ENCODE results near the gene SLC25A19.
A peak's percentile ranks its signal among the peaks of the same experiment; 100 is the strongest.

GRCh38 chr17:75270966-75271232, 18.3 kb downstream of the SLC25A19 start, which contains the start of gene MIF4GD:
- TF ChIP-seq, protein P1, sequence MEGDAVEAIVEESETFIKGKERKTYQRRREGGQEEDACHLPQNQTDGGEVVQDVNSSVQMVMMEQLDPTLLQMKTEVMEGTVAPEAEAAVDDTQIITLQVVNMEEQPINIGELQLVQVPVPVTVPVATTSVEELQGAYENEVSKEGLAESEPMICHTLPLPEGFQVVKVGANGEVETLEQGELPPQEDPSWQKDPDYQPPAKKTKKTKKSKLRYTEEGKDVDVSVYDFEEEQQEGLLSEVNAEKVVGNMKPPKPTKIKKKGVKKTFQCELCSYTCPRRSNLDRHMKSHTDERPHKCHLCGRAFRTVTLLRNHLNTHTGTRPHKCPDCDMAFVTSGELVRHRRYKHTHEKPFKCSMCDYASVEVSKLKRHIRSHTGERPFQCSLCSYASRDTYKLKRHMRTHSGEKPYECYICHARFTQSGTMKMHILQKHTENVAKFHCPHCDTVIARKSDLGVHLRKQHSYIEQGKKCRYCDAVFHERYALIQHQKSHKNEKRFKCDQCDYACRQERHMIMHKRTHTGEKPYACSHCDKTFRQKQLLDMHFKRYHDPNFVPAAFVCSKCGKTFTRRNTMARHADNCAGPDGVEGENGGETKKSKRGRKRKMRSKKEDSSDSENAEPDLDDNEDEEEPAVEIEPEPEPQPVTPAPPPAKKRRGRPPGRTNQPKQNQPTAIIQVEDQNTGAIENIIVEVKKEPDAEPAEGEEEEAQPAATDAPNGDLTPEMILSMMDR (IDR thresholded peaks at IDR 0.05) = no peak
- TF ChIP-seq POLR2A (IDR thresholded peaks at IDR 0.05) = peak; percentile 19 to 53

Data from tibial nerve (tissue), 3 donors.